HepG2 (cell line): ENCODE measurements around the gene NAA35. TPM values are rescaled to one million over a fixed set of nuclear protein-coding genes. Genes with fewer than 3 reads are reported as not detected.

Experiments
- ATAC-seq: fragments of 200-7000 bp; cut with Tn5 transposase; 3 replicates; pipeline ENCODE4 v1.9.1; 2020; ENCODE audit warnings: mild to moderate bottlenecking, moderate library complexity
- BruUV-seq: library from RNA; stranded (reverse); fragments of 400-500 nt; replicated peaks from 2 replicates; lab custom pipeline; 2021; lab: Mats Ljungman, UMichigan
- CTCF ChIA-PET: fragments of 300-600 bp; formaldehyde crosslinking; extraction: SDS; loops from one replicate; lab custom pipeline; 2021; ENCODE audit warnings: low total read pairs, inconsistent platforms, low intra/inter-chr PET ratio; lab: Yijun Ruan, JAX
- POLR2A ChIA-PET: fragments of 350-600 bp; sonication (Branson Sonifier 250); formaldehyde crosslinking; loops from one replicate; lab custom pipeline; 2020; ENCODE audit warnings: antibody characterized with exemption, inconsistent platforms; lab: Yijun Ruan, JAX
- DNase-seq: peaks from one replicate; pipeline ENCODE4 v3.0.0-alpha.2; 2015; ENCODE audit warnings: low spot score
- FAIRE-seq: peaks from 3 replicates; lab custom pipeline; 2011; peaks lifted over from hg19 to GRCh38; lab: Jason Lieb, UNC
- H2AFZ ChIP-seq: one replicate; pipeline ENCODE4 v1.6.1; 2011; ENCODE audit warnings: low read length, inconsistent platforms
- H3K27ac ChIP-seq: fragments of 300-600 bp; 3 replicates; pipeline ENCODE4 v1.8.0; 2011; ENCODE audit warnings: mixed run types, mild to moderate bottlenecking, mixed read lengths, low read length, inconsistent platforms; ENCODE audit not compliant: insufficient read depth; ENCODE audit errors: extremely low read length
- H3K27me3 ChIP-seq, 2 experiments: fragments of 200-600 bp in 1 of 2; 2 replicates in 1 of 2; 3 replicates in 1 of 2; pipeline versions ENCODE4 v1.6.0 to v1.8.0; 2011; ENCODE audit warnings: low read length in 2 of 2, mild to moderate bottlenecking in 2 of 2, moderate library complexity in 2 of 2, inconsistent platforms in 1 of 2; ENCODE audit not compliant: insufficient read depth in 2 of 2, control insufficient read depth in 1 of 2
- H3K36me3 ChIP-seq, 2 experiments: fragments of 200-600 bp in 1 of 2; replicated peaks in 1 of 2; 2 replicates in 1 of 2; 3 replicates in 1 of 2; pipeline versions ENCODE4 v1.5.1 to v1.8.0; 2011; ENCODE audit warnings: low read length in 2 of 2, inconsistent platforms in 1 of 2; ENCODE audit not compliant: insufficient read depth in 2 of 2, control insufficient read depth in 1 of 2
- H3K4me1 ChIP-seq: 2 replicates; pipeline ENCODE4 v1.5.1; 2012; ENCODE audit warnings: low read length, inconsistent platforms; ENCODE audit not compliant: insufficient read depth
- H3K4me2 ChIP-seq: 2 replicates; pipeline ENCODE4 v1.6.0; 2011; ENCODE audit warnings: low read depth, low read length, inconsistent platforms
- H3K4me3 ChIP-seq, 3 experiments: fragments of 200-600 bp in 1 of 3; sonication (generic), shearing (Covaris generic) in 1 of 3; replicated peaks in 1 of 3; 2 replicates each; pipeline ENCODE4 v1.5.1; 2011 to 2016; ENCODE audit warnings: low read length in 3 of 3, inconsistent platforms in 2 of 3, low read depth in 2 of 3, mild to moderate bottlenecking in 2 of 3, control low read depth in 1 of 3, mixed read lengths in 1 of 3; ENCODE audit not compliant: insufficient read depth in 1 of 3
- H3K79me2 ChIP-seq: one replicate; pipeline ENCODE4 v1.6.1; 2011; ENCODE audit warnings: low read length, inconsistent platforms; ENCODE audit not compliant: insufficient read depth
- H3K9ac ChIP-seq: 2 replicates; pipeline ENCODE4 v1.6.0; 2011; ENCODE audit warnings: mild to moderate bottlenecking, low read depth, low read length, inconsistent platforms; ENCODE audit not compliant: insufficient read depth
- H3K9me3 ChIP-seq: 2 replicates; pipeline ENCODE4 v1.5.1; 2012; ENCODE audit warnings: mild to moderate bottlenecking, low read length
- H4K20me1 ChIP-seq: 2 replicates; pipeline ENCODE4 v1.6.0; 2011; ENCODE audit warnings: inconsistent platforms, mild to moderate bottlenecking, low read length, moderate library complexity; ENCODE audit not compliant: insufficient read depth
- BRCA1 ChIP-seq: sonication (generic); formaldehyde crosslinking; IDR thresholded peaks from 2 replicates; pipeline ENCODE4 v1.4.0; 2020; ENCODE audit warnings: missing genetic modification reagents
- JUN ChIP-seq: sonication (generic); formaldehyde crosslinking; IDR thresholded peaks from 2 replicates; pipeline ENCODE4 v1.4.0; 2020; ENCODE audit warnings: mild to moderate bottlenecking, missing genetic modification reagents
- KAT8 ChIP-seq: IDR thresholded peaks from 2 replicates; pipeline ENCODE4 v1.6.1; 2016; ENCODE audit warnings: missing genetic modification reagents, missing compliant biosample characterization
- LCORL ChIP-seq, 2 experiments: fragments of 450-650 bp in 1 of 2; sonication (generic) in 1 of 2; formaldehyde crosslinking in 1 of 2; IDR thresholded peaks; 2 replicates each; pipeline versions ENCODE4 v1.5.0 to v1.6.1; 2017 to 2020; ENCODE audit warnings: antibody characterized with exemption in 1 of 2, missing genetic modification reagents in 1 of 2
- MATR3 ChIP-seq: sonication (generic); formaldehyde crosslinking; IDR thresholded peaks from 2 replicates; pipeline ENCODE4 v1.4.0; 2020; ENCODE audit warnings: missing genetic modification reagents
- RARA ChIP-seq: IDR thresholded peaks from 2 replicates; pipeline ENCODE4 v1.6.1; 2016; ENCODE audit warnings: missing genetic modification reagents, missing compliant biosample characterization
- RXRB ChIP-seq: IDR thresholded peaks from 2 replicates; pipeline ENCODE4 v1.6.1; 2016; ENCODE audit warnings: borderline replicate concordance, missing genetic modification reagents, missing compliant biosample characterization
- SCMH1 ChIP-seq: sonication (generic); formaldehyde crosslinking; IDR thresholded peaks from 2 replicates; pipeline ENCODE4 v1.9.0; 2021; ENCODE audit warnings: missing genetic modification reagents, mild to moderate bottlenecking, borderline replicate concordance
- ZEB1 ChIP-seq: IDR thresholded peaks from 2 replicates; pipeline ENCODE4 v1.6.1; 2012; ENCODE audit warnings: mild to moderate bottlenecking, low read depth, inconsistent platforms; ENCODE audit not compliant: insufficient replicate concordance
- ZNF331 ChIP-seq: sonication (generic); formaldehyde crosslinking; IDR thresholded peaks from 2 replicates; pipeline ENCODE4 v1.4.0; 2020; ENCODE audit warnings: missing genetic modification reagents
- ZNF616 ChIP-seq: sonication (generic); formaldehyde crosslinking; IDR thresholded peaks from 2 replicates; pipeline ENCODE4 v1.5.0; 2020; ENCODE audit warnings: low read depth, mild to moderate bottlenecking, missing genetic modification reagents
- WGBS: methylation state at CpG from one replicate; pipeline ENCODE4 v1.1.6; 2017; ENCODE audit warnings: low lambda C conversion rate; 5-methylcytosine and 5-hydroxymethylcytosine counted together
- in situ Hi-C: cut with HindIII; loops from 2 replicates; pipeline ENCODE4 v1.10.0; 2017; ENCODE audit warnings: low pct_unique_long_range_greater_than_20kb; ENCODE audit not compliant: extremely low pct_ligation_motif_present
- intact Hi-C: fragments of 100-400 bp; cut with micrococcal nuclease; formaldehyde crosslinking; loops from one replicate; pipeline ENCODE4 v1.10.0; 2022; ENCODE audit not compliant: unreplicated experiment
- polyA plus RNA-seq, 8 experiments: library from polyadenylated mRNA; depleted of rRNA in 3 of 8; stranded (reverse) in 7 of 8; unstranded in 1 of 8; fragments of >200 nt; fragmentation: Illumina TruSeq in 4 of 8; extraction: Trizol in 4 of 8; gene quantifications; 2 replicates each; pipeline versions ENCODE4 v1.2.1 to v1.2.3, GENCODE V29; 2011 to 2016; ENCODE audit warnings: low read depth in 4 of 8, missing spikeins in 1 of 8, mixed read lengths in 1 of 8; ENCODE audit not compliant: insufficient read depth in 1 of 8
- total RNA-seq, 5 experiments: library from RNA; depleted of rRNA; stranded (reverse); fragments of >200 nt; fragmentation: Illumina TruSeq; extraction: Trizol; gene quantifications; 2 replicates each; pipeline ENCODE4 v1.2.3, GENCODE V29; 2016; ENCODE audit warnings: low read depth in 1 of 5
- TF ChIP-seq, protein P1 (sequence below): sonication (generic); formaldehyde crosslinking; IDR thresholded peaks from 2 replicates; pipeline ENCODE4 v1.4.0; 2020; ENCODE audit warnings: missing genetic modification reagents
- TF ChIP-seq, protein P2 (sequence below): sonication (generic); formaldehyde crosslinking; IDR thresholded peaks from 2 replicates; pipeline ENCODE4 v1.4.0; 2020; ENCODE audit warnings: missing genetic modification reagents
- TF ChIP-seq, protein P3 (sequence below): sonication (generic); formaldehyde crosslinking; IDR thresholded peaks from 2 replicates; pipeline ENCODE4 v1.5.0; 2020; ENCODE audit warnings: missing genetic modification reagents
- TF ChIP-seq, protein P4 (sequence below): sonication (generic); formaldehyde crosslinking; IDR thresholded peaks from 2 replicates; pipeline ENCODE4 v1.4.0; 2020; ENCODE audit warnings: missing genetic modification reagents, mild to moderate bottlenecking, borderline replicate concordance

NAA35 gene
- total and polyA plus RNA-seq, 2 of the 13 experiments (the other 11 are each of a cell fraction or from before 2014, with no cell fraction given): 21.6 to 28.9 TPM

DNA sequence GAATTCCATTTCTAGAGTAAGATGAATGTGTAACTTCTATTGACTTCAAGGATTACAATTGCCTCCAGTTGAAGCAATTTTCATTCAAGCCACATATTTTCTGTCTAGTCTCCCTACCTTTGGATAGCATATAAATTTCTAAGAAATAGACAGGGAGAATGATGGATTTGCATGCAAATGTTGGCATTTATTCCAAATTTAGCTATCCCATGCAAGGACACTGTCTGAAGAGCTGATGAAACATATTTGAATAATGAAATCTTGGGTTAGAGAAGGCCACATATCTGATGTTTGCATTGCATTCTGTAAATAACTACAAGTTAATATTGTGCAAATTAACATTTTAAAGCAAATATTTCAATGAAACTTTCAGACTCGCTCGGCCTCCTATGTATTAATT is 36.0 kb upstream of the NAA35 start (continued):
- TF ChIP-seq MATR3 (no peak), ZEB1 (no peak)
- TF ChIP-seq, protein P1, sequence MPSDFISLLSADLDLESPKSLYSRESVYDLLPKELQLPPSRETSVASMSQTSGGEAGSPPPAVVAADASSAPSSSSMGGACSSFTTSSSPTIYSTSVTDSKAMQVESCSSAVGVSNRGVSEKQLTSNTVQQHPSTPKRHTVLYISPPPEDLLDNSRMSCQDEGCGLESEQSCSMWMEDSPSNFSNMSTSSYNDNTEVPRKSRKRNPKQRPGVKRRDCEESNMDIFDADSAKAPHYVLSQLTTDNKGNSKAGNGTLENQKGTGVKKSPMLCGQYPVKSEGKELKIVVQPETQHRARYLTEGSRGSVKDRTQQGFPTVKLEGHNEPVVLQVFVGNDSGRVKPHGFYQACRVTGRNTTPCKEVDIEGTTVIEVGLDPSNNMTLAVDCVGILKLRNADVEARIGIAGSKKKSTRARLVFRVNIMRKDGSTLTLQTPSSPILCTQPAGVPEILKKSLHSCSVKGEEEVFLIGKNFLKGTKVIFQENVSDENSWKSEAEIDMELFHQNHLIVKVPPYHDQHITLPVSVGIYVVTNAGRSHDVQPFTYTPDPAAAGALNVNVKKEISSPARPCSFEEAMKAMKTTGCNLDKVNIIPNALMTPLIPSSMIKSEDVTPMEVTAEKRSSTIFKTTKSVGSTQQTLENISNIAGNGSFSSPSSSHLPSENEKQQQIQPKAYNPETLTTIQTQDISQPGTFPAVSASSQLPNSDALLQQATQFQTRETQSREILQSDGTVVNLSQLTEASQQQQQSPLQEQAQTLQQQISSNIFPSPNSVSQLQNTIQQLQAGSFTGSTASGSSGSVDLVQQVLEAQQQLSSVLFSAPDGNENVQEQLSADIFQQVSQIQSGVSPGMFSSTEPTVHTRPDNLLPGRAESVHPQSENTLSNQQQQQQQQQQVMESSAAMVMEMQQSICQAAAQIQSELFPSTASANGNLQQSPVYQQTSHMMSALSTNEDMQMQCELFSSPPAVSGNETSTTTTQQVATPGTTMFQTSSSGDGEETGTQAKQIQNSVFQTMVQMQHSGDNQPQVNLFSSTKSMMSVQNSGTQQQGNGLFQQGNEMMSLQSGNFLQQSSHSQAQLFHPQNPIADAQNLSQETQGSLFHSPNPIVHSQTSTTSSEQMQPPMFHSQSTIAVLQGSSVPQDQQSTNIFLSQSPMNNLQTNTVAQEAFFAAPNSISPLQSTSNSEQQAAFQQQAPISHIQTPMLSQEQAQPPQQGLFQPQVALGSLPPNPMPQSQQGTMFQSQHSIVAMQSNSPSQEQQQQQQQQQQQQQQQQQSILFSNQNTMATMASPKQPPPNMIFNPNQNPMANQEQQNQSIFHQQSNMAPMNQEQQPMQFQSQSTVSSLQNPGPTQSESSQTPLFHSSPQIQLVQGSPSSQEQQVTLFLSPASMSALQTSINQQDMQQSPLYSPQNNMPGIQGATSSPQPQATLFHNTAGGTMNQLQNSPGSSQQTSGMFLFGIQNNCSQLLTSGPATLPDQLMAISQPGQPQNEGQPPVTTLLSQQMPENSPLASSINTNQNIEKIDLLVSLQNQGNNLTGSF (CRISPR knock-in tag): no peak

DNA sequence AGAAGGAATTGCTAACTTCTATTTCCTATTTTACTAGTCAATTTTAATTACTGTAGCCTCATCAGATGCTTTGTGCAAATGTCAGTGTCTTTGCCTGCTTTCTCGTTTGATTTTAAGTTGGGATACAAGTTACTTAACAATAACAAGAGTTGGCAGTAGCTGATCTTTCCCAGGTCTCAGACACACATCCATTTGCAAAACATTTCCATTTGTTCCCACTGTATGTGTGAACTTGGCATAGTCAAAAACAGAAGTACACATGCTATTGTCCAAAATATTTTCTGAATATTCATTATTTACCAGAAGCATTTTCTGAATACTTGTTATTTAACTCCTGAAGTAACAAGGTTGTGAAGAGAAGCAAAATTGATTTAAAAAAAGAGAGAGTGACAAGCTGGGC is 35.0 kb upstream of the NAA35 start:
- BruUV-seq: no TSS peak
- Histone ChIP-seq H3K4me3 (no peak overlapping the region), H3K4me2 (no peak overlapping the region), H3K9ac (no peak overlapping the region), H4K20me1 (no peaks in the 10 kb centered on the region), H3K79me2 (no peaks in the 10 kb centered on the region), H3K27me3 (no peaks in the 10 kb centered on the region), H3K27ac (no peak overlapping the region), H2AFZ (no peak overlapping the region), H3K36me3 (no peaks in the 10 kb centered on the region), H3K9me3 (no peaks in the 10 kb centered on the region), H3K4me1 (no peaks in the 10 kb centered on the region)
- POLR2A ChIA-PET: no interaction called here
- in situ Hi-C loops: no loop called here
- ATAC-seq: no peak
- no peak for DNase-seq
- WGBS: 42% methylated on average over 1 of the region's 1 CpG
- intact Hi-C loops: no loop called here
- CTCF ChIA-PET: no interaction called here
- FAIRE-seq: no peak
- TF ChIP-seq ZNF331 (CRISPR knock-in tag) (no peak), SCMH1 (CRISPR knock-in tag) (no peak), JUN (CRISPR knock-in tag) (no peak), KAT8 (CRISPR knock-in tag) (no peak), BRCA1 (CRISPR knock-in tag) (no peak), ZNF616 (no peak), RXRB (CRISPR knock-in tag) (no peak), RARA (no peak), LCORL (IDR thresholded peaks at IDR 0.05) (no peak), LCORL (CRISPR knock-in tag; IDR thresholded peaks at IDR 0.05) (no peak)
- TF ChIP-seq, protein P2, sequence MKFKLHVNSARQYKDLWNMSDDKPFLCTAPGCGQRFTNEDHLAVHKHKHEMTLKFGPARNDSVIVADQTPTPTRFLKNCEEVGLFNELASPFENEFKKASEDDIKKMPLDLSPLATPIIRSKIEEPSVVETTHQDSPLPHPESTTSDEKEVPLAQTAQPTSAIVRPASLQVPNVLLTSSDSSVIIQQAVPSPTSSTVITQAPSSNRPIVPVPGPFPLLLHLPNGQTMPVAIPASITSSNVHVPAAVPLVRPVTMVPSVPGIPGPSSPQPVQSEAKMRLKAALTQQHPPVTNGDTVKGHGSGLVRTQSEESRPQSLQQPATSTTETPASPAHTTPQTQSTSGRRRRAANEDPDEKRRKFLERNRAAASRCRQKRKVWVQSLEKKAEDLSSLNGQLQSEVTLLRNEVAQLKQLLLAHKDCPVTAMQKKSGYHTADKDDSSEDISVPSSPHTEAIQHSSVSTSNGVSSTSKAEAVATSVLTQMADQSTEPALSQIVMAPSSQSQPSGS (CRISPR knock-in tag): no peak
- TF ChIP-seq, protein P3, sequence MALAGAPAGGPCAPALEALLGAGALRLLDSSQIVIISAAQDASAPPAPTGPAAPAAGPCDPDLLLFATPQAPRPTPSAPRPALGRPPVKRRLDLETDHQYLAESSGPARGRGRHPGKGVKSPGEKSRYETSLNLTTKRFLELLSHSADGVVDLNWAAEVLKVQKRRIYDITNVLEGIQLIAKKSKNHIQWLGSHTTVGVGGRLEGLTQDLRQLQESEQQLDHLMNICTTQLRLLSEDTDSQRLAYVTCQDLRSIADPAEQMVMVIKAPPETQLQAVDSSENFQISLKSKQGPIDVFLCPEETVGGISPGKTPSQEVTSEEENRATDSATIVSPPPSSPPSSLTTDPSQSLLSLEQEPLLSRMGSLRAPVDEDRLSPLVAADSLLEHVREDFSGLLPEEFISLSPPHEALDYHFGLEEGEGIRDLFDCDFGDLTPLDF (CRISPR knock-in tag): no peak
- TF ChIP-seq, protein P4, sequence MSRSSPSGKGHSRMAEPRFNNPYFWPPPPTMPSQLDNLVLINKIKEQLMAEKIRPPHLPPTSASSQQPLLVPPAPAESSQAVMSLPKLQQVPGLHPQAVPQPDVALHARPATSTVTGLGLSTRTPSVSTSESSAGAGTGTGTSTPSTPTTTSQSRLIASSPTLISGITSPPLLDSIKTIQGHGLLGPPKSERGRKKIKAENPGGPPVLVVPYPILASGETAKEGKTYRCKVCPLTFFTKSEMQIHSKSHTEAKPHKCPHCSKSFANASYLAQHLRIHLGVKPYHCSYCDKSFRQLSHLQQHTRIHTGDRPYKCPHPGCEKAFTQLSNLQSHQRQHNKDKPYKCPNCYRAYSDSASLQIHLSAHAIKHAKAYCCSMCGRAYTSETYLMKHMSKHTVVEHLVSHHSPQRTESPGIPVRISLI (CRISPR knock-in tag): no peak
